SK-N-SH treated with all-trans-retinoic acid at 6 μM for 48 hours (cell line): ENCODE measurements around the gene ABCC3.

ENCODE experiments used
- BACH2 ChIP-seq: fragments of 250-450 bp; sonication (Bioruptor Pico); IDR thresholded peaks from 2 replicates; pipeline ENCODE4 v1.9.0; 2021; ENCODE audit warnings: mild to moderate bottlenecking, borderline replicate concordance
- ESRRG ChIP-seq: fragments of 250-450 bp; sonication (Bioruptor Pico); IDR thresholded peaks from 2 replicates; pipeline ENCODE4 v1.6.1; 2021; ENCODE audit warnings: mild to moderate bottlenecking
- GLIS3 ChIP-seq: fragments of 250-450 bp; sonication (Bioruptor Pico); IDR thresholded peaks from 2 replicates; pipeline ENCODE4 v1.5.0; 2020; ENCODE audit warnings: mild to moderate bottlenecking, moderate library complexity
- ISL1 ChIP-seq: fragments of 250-450 bp; sonication (Bioruptor Pico); IDR thresholded peaks from 2 replicates; pipeline ENCODE4 v2.1.2; 2022; ENCODE audit warnings: mild to moderate bottlenecking, moderate library complexity
- POU6F1 ChIP-seq: fragments of 250-450 bp; sonication (Bioruptor Pico); IDR thresholded peaks from 2 replicates; pipeline ENCODE4 v1.8.0; 2021; ENCODE audit warnings: low read depth, mild to moderate bottlenecking, moderate library complexity, borderline replicate concordance
- RARB ChIP-seq: fragments of 250-450 bp; sonication (Bioruptor Pico); IDR thresholded peaks from 2 replicates; pipeline ENCODE4 v1.8.0; 2021; ENCODE audit warnings: mild to moderate bottlenecking, moderate library complexity
- SNAI2 ChIP-seq: fragments of 250-450 bp; sonication (Bioruptor Pico); IDR thresholded peaks from 2 replicates; pipeline ENCODE4 v1.5.0; 2020; ENCODE audit warnings: mild to moderate bottlenecking, moderate library complexity
- TOX ChIP-seq: fragments of 250-450 bp; sonication (Bioruptor Pico); IDR thresholded peaks from 2 replicates; pipeline ENCODE4 v1.8.0; 2021; ENCODE audit warnings: mild to moderate bottlenecking, moderate library complexity, borderline replicate concordance
- TSHZ2 ChIP-seq: fragments of 250-450 bp; sonication (Bioruptor Pico); IDR thresholded peaks from 2 replicates; pipeline ENCODE4 v1.5.0; 2020; ENCODE audit warnings: mild to moderate bottlenecking, moderate library complexity
- ZC3H10 ChIP-seq: fragments of 250-450 bp; sonication (Bioruptor Pico); IDR thresholded peaks from 2 replicates; pipeline ENCODE4 v1.5.1; 2021; ENCODE audit warnings: mild to moderate bottlenecking, moderate library complexity
- ZFP3 ChIP-seq: fragments of 250-450 bp; sonication (Bioruptor Pico); IDR thresholded peaks from 2 replicates; pipeline ENCODE4 v1.5.0; 2020; ENCODE audit warnings: mild to moderate bottlenecking, moderate library complexity
- ZFP30 ChIP-seq: fragments of 450-650 bp; formaldehyde crosslinking; IDR thresholded peaks from 2 replicates; pipeline ENCODE4 v1.5.0; 2022; ENCODE audit warnings: mild to moderate bottlenecking, moderate library complexity
- ZNF565 ChIP-seq: fragments of 450-650 bp; formaldehyde crosslinking; conservative IDR thresholded peaks from 2 replicates; pipeline ENCODE4 v1.5.0; 2020; ENCODE audit warnings: low read depth, mild to moderate bottlenecking, moderate library complexity
- TF ChIP-seq, protein P1 (sequence below): fragments of 250-450 bp; sonication (Bioruptor Pico); IDR thresholded peaks from 2 replicates; pipeline ENCODE4 v1.5.1; 2020; ENCODE audit warnings: low read depth, mild to moderate bottlenecking, moderate library complexity

GRCh38 chr17:50668838-50669581, 34.3 kb downstream of the ABCC3 start:
- no peak for TF ChIP-seq POU6F1
- TF ChIP-seq RARB (CRISPR knock-in tag): no peak
- TF ChIP-seq TOX: no peak
- TF ChIP-seq ZFP30: no peak
- TF ChIP-seq ESRRG (CRISPR knock-in tag): no peak
- TF ChIP-seq, protein P1, sequence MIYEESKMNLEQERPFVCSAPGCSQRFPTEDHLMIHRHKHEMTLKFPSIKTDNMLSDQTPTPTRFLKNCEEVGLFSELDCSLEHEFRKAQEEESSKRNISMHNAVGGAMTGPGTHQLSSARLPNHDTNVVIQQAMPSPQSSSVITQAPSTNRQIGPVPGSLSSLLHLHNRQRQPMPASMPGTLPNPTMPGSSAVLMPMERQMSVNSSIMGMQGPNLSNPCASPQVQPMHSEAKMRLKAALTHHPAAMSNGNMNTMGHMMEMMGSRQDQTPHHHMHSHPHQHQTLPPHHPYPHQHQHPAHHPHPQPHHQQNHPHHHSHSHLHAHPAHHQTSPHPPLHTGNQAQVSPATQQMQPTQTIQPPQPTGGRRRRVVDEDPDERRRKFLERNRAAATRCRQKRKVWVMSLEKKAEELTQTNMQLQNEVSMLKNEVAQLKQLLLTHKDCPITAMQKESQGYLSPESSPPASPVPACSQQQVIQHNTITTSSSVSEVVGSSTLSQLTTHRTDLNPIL (CRISPR knock-in tag): no peak
- no peak for TF ChIP-seq SNAI2 (CRISPR knock-in tag)
- TF ChIP-seq ZFP3: no peak
- no peak for TF ChIP-seq ISL1
- TF ChIP-seq TSHZ2 (CRISPR knock-in tag): no peak
- no peak for TF ChIP-seq GLIS3 (CRISPR knock-in tag)
- TF ChIP-seq ZC3H10: no peak
- no peak for TF ChIP-seq BACH2 (CRISPR knock-in tag)
- no peak for TF ChIP-seq ZNF565
